GM23338 (cell line): ENCODE data around the gene INTU. TPM values are rescaled to one million over a fixed set of nuclear protein-coding genes. Genes with fewer than 3 reads are reported as not detected.

Experiments used
- ATAC-seq: fragments of 200-7000 bp; cut with Tn5 transposase; 3 replicates; pipeline ENCODE4 v1.9.1; 2020
- DNase-seq: peaks from one replicate; pipeline ENCODE4 v3.0.0-alpha.2; 2015; ENCODE audit warnings: low spot score
- H2AFZ ChIP-seq: fragments of 200-600 bp; sonication (generic); 2 replicates; pipeline ENCODE4 v1.8.0; 2016; ENCODE audit warnings: antibody characterized with exemption, mild to moderate bottlenecking, moderate library complexity
- H3F3A ChIP-seq: fragments of 200-600 bp; sonication (generic); replicated peaks from 2 replicates; pipeline ENCODE4 v1.8.0; 2017; ENCODE audit warnings: antibody characterized with exemption, mixed run types, low read depth
- H3K27ac ChIP-seq: fragments of 200-600 bp; sonication (generic); 2 replicates; pipeline ENCODE4 v1.6.1; 2016; ENCODE audit warnings: low read depth
- H3K27me3 ChIP-seq: fragments of 200-600 bp; sonication (generic); 2 replicates; pipeline ENCODE4 v1.8.0; 2016; ENCODE audit warnings: mild to moderate bottlenecking, mixed run types, moderate library complexity; ENCODE audit not compliant: insufficient read depth
- H3K36me3 ChIP-seq: fragments of 200-600 bp; sonication (generic); 2 replicates; pipeline ENCODE4 v1.8.0; 2016; ENCODE audit warnings: mild to moderate bottlenecking; ENCODE audit not compliant: insufficient read depth
- H3K4me1 ChIP-seq: fragments of 200-600 bp; sonication (generic); 2 replicates; pipeline ENCODE4 v1.8.0; 2016; ENCODE audit warnings: mild to moderate bottlenecking, moderate library complexity; ENCODE audit not compliant: insufficient read depth
- H3K4me2 ChIP-seq: fragments of 200-600 bp; sonication (generic); 2 replicates; pipeline ENCODE4 v1.7.1; 2017; ENCODE audit warnings: mixed run types
- H3K4me3 ChIP-seq: fragments of 200-600 bp; sonication (generic); 2 replicates; pipeline ENCODE4 v1.6.1; 2016; ENCODE audit warnings: mixed run types
- H3K79me2 ChIP-seq: fragments of 200-600 bp; sonication (generic); replicated peaks from 2 replicates; pipeline ENCODE4 v1.8.0; 2017; ENCODE audit warnings: mild to moderate bottlenecking; ENCODE audit not compliant: insufficient read depth
- H3K9me2 ChIP-seq: fragments of 200-600 bp; sonication (generic); 2 replicates; pipeline ENCODE4 v1.8.0; 2017; ENCODE audit not compliant: insufficient read depth
- H4K20me1 ChIP-seq: fragments of 200-600 bp; sonication (generic); replicated peaks from 2 replicates; pipeline ENCODE4 v1.8.0; 2017; ENCODE audit warnings: mild to moderate bottlenecking; ENCODE audit not compliant: insufficient read depth
- H3K27ac Mint-ChIP-seq: 2 replicates; pipeline ENCODE4 v1.8.0; 2020; ENCODE audit warnings: inconsistent platforms, mild to moderate bottlenecking, moderate library complexity, mixed read lengths
- H3K27me3 Mint-ChIP-seq: 3 replicates; pipeline ENCODE4 v1.8.0; 2022; ENCODE audit warnings: low read depth, mild to moderate bottlenecking, moderate library complexity, mixed read lengths, inconsistent platforms; ENCODE audit not compliant: insufficient read depth, poor library complexity
- H3K36me3 Mint-ChIP-seq: 3 replicates; pipeline ENCODE4 v1.8.0; 2021; ENCODE audit warnings: low read depth, mild to moderate bottlenecking, inconsistent platforms, moderate library complexity, mixed read lengths
- H3K4me1 Mint-ChIP-seq: 3 replicates; pipeline ENCODE4 v1.8.0; 2020; ENCODE audit warnings: mild to moderate bottlenecking, inconsistent platforms, mixed read lengths
- H3K4me3 Mint-ChIP-seq: 3 replicates; pipeline ENCODE4 v1.8.0; 2021; ENCODE audit warnings: moderate library complexity, mild to moderate bottlenecking, inconsistent platforms, mixed read lengths
- H3K9me3 Mint-ChIP-seq: 3 replicates; pipeline ENCODE4 v1.8.0; 2020; ENCODE audit warnings: moderate library complexity, mild to moderate bottlenecking, inconsistent platforms, mixed read lengths
- CREB1 ChIP-seq: fragments of 250-450 bp; sonication (Bioruptor Pico); IDR thresholded peaks from 2 replicates; pipeline ENCODE4 v1.5.0; 2020; ENCODE audit warnings: low read depth, mild to moderate bottlenecking, moderate library complexity
- ETS1 ChIP-seq: IDR thresholded peaks from 2 replicates; pipeline ENCODE4 v1.6.1; 2016; ENCODE audit warnings: antibody characterized with exemption
- EZH2 ChIP-seq: fragments of 200-600 bp; sonication (generic); IDR thresholded peaks from one replicate; pipeline ENCODE4 v1.8.0; 2017; ENCODE audit warnings: antibody characterized with exemption, mild to moderate bottlenecking, low read depth; ENCODE audit not compliant: unreplicated experiment
- EZH2phosphoT487 ChIP-seq: fragments of 200-600 bp; sonication (generic); IDR thresholded peaks from one replicate; pipeline ENCODE4 v1.8.1; 2018; ENCODE audit warnings: antibody characterized with exemption; ENCODE audit not compliant: unreplicated experiment
- JUNB ChIP-seq: IDR thresholded peaks from one replicate; pipeline ENCODE4 v1.6.1; 2016; ENCODE audit warnings: antibody characterized with exemption; ENCODE audit not compliant: unreplicated experiment
- NANOG ChIP-seq: IDR thresholded peaks from 2 replicates; pipeline ENCODE4 v1.6.1; 2016; ENCODE audit warnings: antibody characterized with exemption, borderline replicate concordance
- POLR2AphosphoS5 ChIP-seq: IDR thresholded peaks from 2 replicates; pipeline ENCODE4 v1.6.1; 2016; ENCODE audit warnings: antibody characterized with exemption, low read depth
- REST ChIP-seq: IDR thresholded peaks from one replicate; pipeline ENCODE4 v1.6.1; 2018; ENCODE audit warnings: antibody characterized with exemption; ENCODE audit not compliant: unreplicated experiment
- STAT1 ChIP-seq: IDR thresholded peaks from one replicate; pipeline ENCODE4 v1.6.1; 2016; ENCODE audit warnings: antibody characterized with exemption; ENCODE audit not compliant: unreplicated experiment
- ZNF114 ChIP-seq: fragments of 250-450 bp; sonication (Bioruptor Pico); IDR thresholded peaks from 2 replicates; pipeline ENCODE4 v1.5.0; 2020; ENCODE audit warnings: mild to moderate bottlenecking, moderate library complexity
- ZNF331 ChIP-seq: fragments of 250-450 bp; sonication (Bioruptor Pico); IDR thresholded peaks from 2 replicates; pipeline ENCODE4 v1.5.0; 2020; ENCODE audit warnings: low read depth, mild to moderate bottlenecking, moderate library complexity
- polyA plus RNA-seq: library from polyadenylated mRNA; unstranded; fragments of >200 nt; fragmentation: Nextera tagmentation; extraction: Ambion mirVana; gene quantifications from 2 replicates; pipeline ENCODE4 v1.2.1, GENCODE V29; 2016
- total RNA-seq: library from RNA; depleted of rRNA; stranded (reverse); fragments of >200 nt; shearing (Covaris generic); gene quantifications from 2 replicates; pipeline ENCODE4 v1.2.3, GENCODE V29; 2014
- TF ChIP-seq, protein P1 (sequence below), 2 experiments: fragments of 200-600 bp in 1 of 2; sonication (generic) in 1 of 2; conservative IDR thresholded peaks; 2 replicates each; pipeline versions ENCODE4 v1.5.1 to v1.6.1; 2016 to 2017; ENCODE audit warnings: antibody characterized with exemption in 2 of 2, low read depth in 2 of 2, mild to moderate bottlenecking in 2 of 2, moderate library complexity in 1 of 2
- TF ChIP-seq, protein P2 (sequence below): fragments of 250-450 bp; sonication (Bioruptor Pico); IDR thresholded peaks from 2 replicates; pipeline ENCODE4 v1.5.0; 2020; ENCODE audit warnings: mild to moderate bottlenecking, moderate library complexity

The INTU gene
- total and polyA plus RNA-seq, 2 experiments from 2014 or later = 10.3 to 16.6 TPM

DNA sequence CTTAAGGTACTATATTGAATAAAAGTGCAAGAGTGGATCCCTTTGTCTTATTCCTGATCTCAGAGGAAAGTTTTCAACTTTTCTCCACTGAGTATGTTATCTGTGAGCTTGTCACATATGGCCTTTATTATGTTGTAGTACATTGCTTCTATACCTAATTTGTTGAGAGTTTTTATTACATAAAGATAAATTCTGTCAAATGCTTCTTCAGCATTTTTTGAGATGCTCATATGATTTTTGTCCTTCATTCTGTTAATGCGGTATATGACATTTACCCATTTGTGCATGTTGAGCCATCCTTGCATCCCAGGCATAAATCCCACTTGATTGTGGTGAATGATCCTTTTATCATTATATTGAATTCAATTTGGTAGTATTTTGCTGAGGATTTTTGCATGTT is 108.5 kb downstream of the INTU start:
- Histone ChIP-seq H3K79me2 (no peaks in the 10 kb centered on the region), H2AFZ (no peak overlapping the region), H3K4me2 (no peak overlapping the region), H3K4me3 (no peak overlapping the region), H3K36me3 (no peaks in the 10 kb centered on the region), H3F3A (no peaks in the 10 kb centered on the region), H4K20me1 (no peaks in the 10 kb centered on the region), H3K4me1 (no peaks in the 10 kb centered on the region), H3K27me3 (no peaks in the 10 kb centered on the region), H3K9me2 (no peaks in the 10 kb centered on the region), H3K27ac (no peak overlapping the region)
- ATAC-seq (no peak), DNase-seq (no peak)
- H3K9me3 Mint-ChIP-seq = peaks cover 15% of the 10 kb centered on the region
- H3K4me1 Mint-ChIP-seq = no peaks in the 10 kb centered on the region
- H3K27me3 Mint-ChIP-seq = no peaks in the 10 kb centered on the region
- TF ChIP-seq ZNF331 (CRISPR knock-in tag) (no peak), STAT1 (no peak), JUNB (no peak), EZH2 (no peak), ZNF114 (CRISPR knock-in tag) (no peak), EZH2phosphoT487 (no peak), POLR2AphosphoS5 (no peak), ETS1 (no peak), REST (no peak), NANOG (no peak), CREB1 (CRISPR knock-in tag) (no peak)
- TF ChIP-seq, protein P1, sequence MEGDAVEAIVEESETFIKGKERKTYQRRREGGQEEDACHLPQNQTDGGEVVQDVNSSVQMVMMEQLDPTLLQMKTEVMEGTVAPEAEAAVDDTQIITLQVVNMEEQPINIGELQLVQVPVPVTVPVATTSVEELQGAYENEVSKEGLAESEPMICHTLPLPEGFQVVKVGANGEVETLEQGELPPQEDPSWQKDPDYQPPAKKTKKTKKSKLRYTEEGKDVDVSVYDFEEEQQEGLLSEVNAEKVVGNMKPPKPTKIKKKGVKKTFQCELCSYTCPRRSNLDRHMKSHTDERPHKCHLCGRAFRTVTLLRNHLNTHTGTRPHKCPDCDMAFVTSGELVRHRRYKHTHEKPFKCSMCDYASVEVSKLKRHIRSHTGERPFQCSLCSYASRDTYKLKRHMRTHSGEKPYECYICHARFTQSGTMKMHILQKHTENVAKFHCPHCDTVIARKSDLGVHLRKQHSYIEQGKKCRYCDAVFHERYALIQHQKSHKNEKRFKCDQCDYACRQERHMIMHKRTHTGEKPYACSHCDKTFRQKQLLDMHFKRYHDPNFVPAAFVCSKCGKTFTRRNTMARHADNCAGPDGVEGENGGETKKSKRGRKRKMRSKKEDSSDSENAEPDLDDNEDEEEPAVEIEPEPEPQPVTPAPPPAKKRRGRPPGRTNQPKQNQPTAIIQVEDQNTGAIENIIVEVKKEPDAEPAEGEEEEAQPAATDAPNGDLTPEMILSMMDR (conservative IDR thresholded peaks at IDR 0.05; ENCODE audit: low read depth in 2 of 2) = no peak
- TF ChIP-seq, protein P2, sequence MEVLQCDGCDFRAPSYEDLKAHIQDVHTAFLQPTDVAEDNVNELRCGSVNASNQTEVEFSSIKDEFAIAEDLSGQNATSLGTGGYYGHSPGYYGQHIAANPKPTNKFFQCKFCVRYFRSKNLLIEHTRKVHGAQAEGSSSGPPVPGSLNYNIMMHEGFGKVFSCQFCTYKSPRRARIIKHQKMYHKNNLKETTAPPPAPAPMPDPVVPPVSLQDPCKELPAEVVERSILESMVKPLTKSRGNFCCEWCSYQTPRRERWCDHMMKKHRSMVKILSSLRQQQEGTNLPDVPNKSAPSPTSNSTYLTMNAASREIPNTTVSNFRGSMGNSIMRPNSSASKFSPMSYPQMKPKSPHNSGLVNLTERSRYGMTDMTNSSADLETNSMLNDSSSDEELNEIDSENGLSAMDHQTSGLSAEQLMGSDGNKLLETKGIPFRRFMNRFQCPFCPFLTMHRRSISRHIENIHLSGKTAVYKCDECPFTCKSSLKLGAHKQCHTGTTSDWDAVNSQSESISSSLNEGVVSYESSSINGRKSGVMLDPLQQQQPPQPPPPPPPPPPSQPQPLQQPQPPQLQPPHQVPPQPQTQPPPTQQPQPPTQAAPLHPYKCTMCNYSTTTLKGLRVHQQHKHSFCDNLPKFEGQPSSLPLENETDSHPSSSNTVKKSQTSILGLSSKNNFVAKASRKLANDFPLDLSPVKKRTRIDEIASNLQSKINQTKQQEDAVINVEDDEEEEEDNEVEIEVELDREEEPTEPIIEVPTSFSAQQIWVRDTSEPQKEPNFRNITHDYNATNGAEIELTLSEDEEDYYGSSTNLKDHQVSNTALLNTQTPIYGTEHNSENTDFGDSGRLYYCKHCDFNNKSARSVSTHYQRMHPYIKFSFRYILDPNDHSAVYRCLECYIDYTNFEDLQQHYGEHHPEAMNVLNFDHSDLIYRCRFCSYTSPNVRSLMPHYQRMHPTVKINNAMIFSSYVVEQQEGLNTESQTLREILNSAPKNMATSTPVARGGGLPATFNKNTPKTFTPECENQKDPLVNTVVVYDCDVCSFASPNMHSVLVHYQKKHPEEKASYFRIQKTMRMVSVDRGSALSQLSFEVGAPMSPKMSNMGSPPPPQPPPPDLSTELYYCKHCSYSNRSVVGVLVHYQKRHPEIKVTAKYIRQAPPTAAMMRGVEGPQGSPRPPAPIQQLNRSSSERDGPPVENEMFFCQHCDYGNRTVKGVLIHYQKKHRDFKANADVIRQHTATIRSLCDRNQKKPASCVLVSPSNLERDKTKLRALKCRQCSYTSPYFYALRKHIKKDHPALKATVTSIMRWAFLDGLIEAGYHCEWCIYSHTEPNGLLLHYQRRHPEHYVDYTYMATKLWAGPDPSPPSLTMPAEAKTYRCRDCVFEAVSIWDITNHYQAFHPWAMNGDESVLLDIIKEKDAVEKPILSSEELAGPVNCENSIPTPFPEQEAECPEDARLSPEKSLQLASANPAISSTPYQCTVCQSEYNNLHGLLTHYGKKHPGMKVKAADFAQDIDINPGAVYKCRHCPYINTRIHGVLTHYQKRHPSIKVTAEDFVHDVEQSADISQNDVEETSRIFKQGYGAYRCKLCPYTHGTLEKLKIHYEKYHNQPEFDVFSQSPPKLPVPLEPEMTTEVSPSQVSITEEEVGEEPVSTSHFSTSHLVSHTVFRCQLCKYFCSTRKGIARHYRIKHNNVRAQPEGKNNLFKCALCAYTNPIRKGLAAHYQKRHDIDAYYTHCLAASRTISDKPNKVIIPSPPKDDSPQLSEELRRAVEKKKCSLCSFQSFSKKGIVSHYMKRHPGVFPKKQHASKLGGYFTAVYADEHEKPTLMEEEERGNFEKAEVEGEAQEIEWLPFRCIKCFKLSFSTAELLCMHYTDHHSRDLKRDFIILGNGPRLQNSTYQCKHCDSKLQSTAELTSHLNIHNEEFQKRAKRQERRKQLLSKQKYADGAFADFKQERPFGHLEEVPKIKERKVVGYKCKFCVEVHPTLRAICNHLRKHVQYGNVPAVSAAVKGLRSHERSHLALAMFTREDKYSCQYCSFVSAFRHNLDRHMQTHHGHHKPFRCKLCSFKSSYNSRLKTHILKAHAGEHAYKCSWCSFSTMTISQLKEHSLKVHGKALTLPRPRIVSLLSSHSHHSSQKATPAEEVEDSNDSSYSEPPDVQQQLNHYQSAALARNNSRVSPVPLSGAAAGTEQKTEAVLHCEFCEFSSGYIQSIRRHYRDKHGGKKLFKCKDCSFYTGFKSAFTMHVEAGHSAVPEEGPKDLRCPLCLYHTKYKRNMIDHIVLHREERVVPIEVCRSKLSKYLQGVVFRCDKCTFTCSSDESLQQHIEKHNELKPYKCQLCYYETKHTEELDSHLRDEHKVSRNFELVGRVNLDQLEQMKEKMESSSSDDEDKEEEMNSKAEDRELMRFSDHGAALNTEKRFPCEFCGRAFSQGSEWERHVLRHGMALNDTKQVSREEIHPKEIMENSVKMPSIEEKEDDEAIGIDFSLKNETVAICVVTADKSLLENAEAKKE (CRISPR knock-in tag) = no peak
- H3K36me3 Mint-ChIP-seq = no peaks in the 10 kb centered on the region
- no peak overlapping the region for H3K27ac Mint-ChIP-seq
- no peak overlapping the region for H3K4me3 Mint-ChIP-seq
